Hepatocyte (in vitro differentiated cells): Measurements from ENCODE around the gene NCF2.

ENCODE experiments used
- EZH2phosphoT487 ChIP-seq: fragments of 200-600 bp; sonication (generic); IDR thresholded peaks from one replicate; pipeline ENCODE4 v1.6.1; 2018; ENCODE audit warnings: antibody characterized with exemption, mild to moderate bottlenecking, low read depth, moderate library complexity; ENCODE audit not compliant: unreplicated experiment, severe bottlenecking
- TF ChIP-seq, protein P1 (sequence below): fragments of 200-600 bp; sonication (generic); IDR thresholded peaks from 2 replicates; pipeline ENCODE4 v1.5.1; 2016; ENCODE audit warnings: antibody characterized with exemption, mild to moderate bottlenecking; ENCODE audit not compliant: poor library complexity

GRCh38 chr1:183620311-183620710 lies 30.1 kb upstream of the NCF2 start:
- TF ChIP-seq, protein P1, sequence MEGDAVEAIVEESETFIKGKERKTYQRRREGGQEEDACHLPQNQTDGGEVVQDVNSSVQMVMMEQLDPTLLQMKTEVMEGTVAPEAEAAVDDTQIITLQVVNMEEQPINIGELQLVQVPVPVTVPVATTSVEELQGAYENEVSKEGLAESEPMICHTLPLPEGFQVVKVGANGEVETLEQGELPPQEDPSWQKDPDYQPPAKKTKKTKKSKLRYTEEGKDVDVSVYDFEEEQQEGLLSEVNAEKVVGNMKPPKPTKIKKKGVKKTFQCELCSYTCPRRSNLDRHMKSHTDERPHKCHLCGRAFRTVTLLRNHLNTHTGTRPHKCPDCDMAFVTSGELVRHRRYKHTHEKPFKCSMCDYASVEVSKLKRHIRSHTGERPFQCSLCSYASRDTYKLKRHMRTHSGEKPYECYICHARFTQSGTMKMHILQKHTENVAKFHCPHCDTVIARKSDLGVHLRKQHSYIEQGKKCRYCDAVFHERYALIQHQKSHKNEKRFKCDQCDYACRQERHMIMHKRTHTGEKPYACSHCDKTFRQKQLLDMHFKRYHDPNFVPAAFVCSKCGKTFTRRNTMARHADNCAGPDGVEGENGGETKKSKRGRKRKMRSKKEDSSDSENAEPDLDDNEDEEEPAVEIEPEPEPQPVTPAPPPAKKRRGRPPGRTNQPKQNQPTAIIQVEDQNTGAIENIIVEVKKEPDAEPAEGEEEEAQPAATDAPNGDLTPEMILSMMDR, result no peak
- TF ChIP-seq EZH2phosphoT487, result no peak
